Right renal pelvis (tissue), 4 donors: ENCODE data around the gene FOXP2. TPM values are rescaled to one million over a fixed set of nuclear protein-coding genes. Genes with fewer than 3 reads are reported as not detected.
A peak's percentile ranks its signal among the peaks of the same experiment; 100 is the strongest.
"Not testable (repeated sequence)": the region's sequence is repeated elsewhere in the genome, so short reads cannot be mapped to it uniquely, and the experiment has no call there.

Experiments
- DNase-seq, 4 donors: peaks; one replicate each; pipeline ENCODE4 v3.0.0-alpha.2; 2013; ENCODE audit warnings: low read depth in 4 of 4, low spot score in 3 of 4, missing footprints in 1 of 4
- polyA plus RNA-seq, 4 donors: library from polyadenylated mRNA; unstranded; fragments of 120-200 nt; gene quantifications; one replicate each; pipeline ENCODE4 v1.2.1, GENCODE V29; 2013; ENCODE audit not compliant: insufficient read length in 4 of 4

Gene FOXP2
- polyA plus RNA-seq, 4 donors: 7.9 to 13.4 (median 11.3) TPM

GRCh38 chr7:114488696-114489095 is 74.1 kb downstream of the FOXP2 start:
- no peak for DNase-seq

GRCh38 chr7:114497491-114497890 is 82.9 kb downstream of the FOXP2 start:
- DNase-seq: not testable (repeated sequence)

- peak in 1 of 4 donors; percentile 8 for DNase-seq
Observed at GRCh38 chr7:114502454-114503254, 88.0 kb downstream of the FOXP2 start.

- no peak for DNase-seq
Observed at GRCh38 chr7:114504586-114504985, 90.0 kb downstream of the FOXP2 start.

GRCh38 chr7:114507381-114507780 is 92.8 kb downstream of the FOXP2 start:
- DNase-seq: no peak

GRCh38 chr7:114508086-114508485 is 93.5 kb downstream of the FOXP2 start:
- DNase-seq: no peak

GRCh38 chr7:114510824-114511223 is 96.2 kb downstream of the FOXP2 start:
- DNase-seq: not testable (repeated sequence)

- DNase-seq: no peak
Observed at GRCh38 chr7:114519240-114519639, 104.6 kb downstream of the FOXP2 start.

- DNase-seq: no peak
Observed at GRCh38 chr7:114522081-114522480, 107.5 kb downstream of the FOXP2 start.

GRCh38 chr7:114527589-114527988 is 113.0 kb downstream of the FOXP2 start:
- no peak for DNase-seq

GRCh38 chr7:114530057-114530611 is 115.5 kb downstream of the FOXP2 start:
- DNase-seq: no peak

GRCh38 chr7:114531326-114531725 is 116.7 kb downstream of the FOXP2 start:
- DNase-seq: no peak

- no peak for DNase-seq
Observed at GRCh38 chr7:114533131-114533530, 118.5 kb downstream of the FOXP2 start.

GRCh38 chr7:114534953-114535352 is 120.3 kb downstream of the FOXP2 start:
- no peak for DNase-seq

- peak in 1 of 4 donors; percentile 8 for DNase-seq
Observed at GRCh38 chr7:114539575-114539974, 125.0 kb downstream of the FOXP2 start.

GRCh38 chr7:114540291-114540690 is 125.7 kb downstream of the FOXP2 start:
- no peak for DNase-seq

GRCh38 chr7:114547346-114547745 is 132.7 kb downstream of the FOXP2 start:
- DNase-seq: not testable (repeated sequence)

GRCh38 chr7:114548081-114548980 is 133.7 kb downstream of the FOXP2 start:
- no peak for DNase-seq

GRCh38 chr7:114554781-114555537 is 140.3 kb downstream of the FOXP2 start:
- DNase-seq: no peak

- no peak for DNase-seq
Observed at GRCh38 chr7:114567416-114567815, 152.8 kb downstream of the FOXP2 start.
